CD1c-positive myeloid dendritic cell (primary cell): ENCODE results near the gene CD300LB.
A peak's percentile ranks its signal among the peaks of the same experiment; 100 is the strongest.
"Not testable (repeated sequence)": the region's sequence is repeated elsewhere in the genome, so short reads cannot be mapped to it uniquely, and the experiment has no call there.

Experiments
- DNase-seq: peaks from one replicate; pipeline ENCODE4 v3.0.0-alpha.2; 2016; ENCODE audit errors: extremely low spot score

The CD300LB gene

DNA sequence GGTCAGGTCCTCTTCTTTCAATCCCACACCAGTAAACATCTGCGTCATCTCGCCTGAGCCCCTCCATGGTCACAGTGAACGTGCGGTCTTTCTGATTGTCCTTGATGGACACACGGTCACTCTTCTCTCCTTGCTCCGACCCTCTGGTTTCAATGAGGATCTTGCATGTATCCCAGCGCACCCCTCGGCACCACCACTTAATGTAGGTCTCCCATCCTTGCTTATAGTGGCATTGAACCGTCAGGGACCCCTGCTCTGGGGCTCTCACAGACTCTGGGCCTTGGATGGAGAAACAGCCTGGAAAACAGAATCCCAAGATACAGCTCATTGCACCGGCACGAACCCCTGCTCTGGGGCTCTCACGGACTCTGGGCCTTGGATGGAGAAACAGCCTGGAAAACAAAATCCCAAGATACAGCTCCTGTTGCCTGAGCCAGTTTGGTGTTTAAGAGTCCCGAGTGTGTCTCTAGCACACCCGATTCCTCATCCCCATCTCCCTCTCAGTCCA is 5.4 kb downstream of the CD300LB start:
- no peak for DNase-seq

GRCh38 chr17:74525465-74525725 is 5.9 kb downstream of the CD300LB start:
- no peak for DNase-seq

- DNase-seq = peak; percentile 50
Measured at GRCh38 chr17:74524653-74525464, 6.4 kb downstream of the CD300LB start.

DNA sequence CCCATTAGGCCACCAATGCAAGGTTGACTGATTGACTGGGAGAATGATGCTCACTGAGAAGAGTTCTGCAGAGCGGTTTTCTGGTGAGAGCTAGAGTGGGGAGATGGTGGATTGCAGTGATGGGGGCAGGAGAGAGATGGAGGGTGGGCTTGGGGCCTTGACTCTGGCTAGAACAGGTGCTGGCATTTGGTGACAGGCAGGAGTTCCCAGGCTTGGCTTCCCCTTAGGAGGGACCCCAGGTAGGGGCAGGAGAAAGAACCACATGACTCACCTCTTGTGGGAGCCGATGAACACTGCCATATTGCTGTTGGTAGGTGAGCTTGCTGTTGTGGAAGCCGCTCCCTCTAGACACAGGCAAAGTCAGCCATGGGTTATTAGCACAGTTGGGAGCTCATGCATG is 8.0 kb downstream of the CD300LB start:
- no peak for DNase-seq

GRCh38 chr17:74522381-74523105 is 8.7 kb downstream of the CD300LB start:
- DNase-seq = no peak

DNA sequence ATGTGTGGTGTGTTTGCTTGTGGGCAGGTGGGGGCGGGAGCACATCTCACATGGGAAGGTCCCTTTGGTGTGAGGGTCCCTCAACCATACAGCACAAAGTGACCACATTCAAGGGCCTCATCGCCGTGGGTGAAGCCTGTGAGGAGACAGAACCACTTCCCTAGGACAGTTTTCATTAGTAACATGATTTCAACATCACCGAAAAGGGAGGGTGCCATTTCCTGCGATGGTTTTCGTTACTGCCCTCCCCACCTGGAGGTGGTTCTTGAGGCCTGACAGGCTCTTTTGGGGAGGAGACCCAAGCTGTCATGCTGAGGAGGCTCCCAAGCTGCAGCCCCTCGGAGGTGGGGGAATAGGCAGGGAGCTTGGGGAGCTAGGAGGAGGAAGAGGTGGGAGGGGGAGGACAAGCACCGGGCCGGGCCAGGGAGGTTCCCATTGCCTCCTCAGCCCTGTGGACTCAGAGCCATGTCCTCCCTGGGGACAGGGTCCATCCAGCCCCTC is 9.5 kb downstream of the CD300LB start:
- DNase-seq = peak; percentile 93

DNA sequence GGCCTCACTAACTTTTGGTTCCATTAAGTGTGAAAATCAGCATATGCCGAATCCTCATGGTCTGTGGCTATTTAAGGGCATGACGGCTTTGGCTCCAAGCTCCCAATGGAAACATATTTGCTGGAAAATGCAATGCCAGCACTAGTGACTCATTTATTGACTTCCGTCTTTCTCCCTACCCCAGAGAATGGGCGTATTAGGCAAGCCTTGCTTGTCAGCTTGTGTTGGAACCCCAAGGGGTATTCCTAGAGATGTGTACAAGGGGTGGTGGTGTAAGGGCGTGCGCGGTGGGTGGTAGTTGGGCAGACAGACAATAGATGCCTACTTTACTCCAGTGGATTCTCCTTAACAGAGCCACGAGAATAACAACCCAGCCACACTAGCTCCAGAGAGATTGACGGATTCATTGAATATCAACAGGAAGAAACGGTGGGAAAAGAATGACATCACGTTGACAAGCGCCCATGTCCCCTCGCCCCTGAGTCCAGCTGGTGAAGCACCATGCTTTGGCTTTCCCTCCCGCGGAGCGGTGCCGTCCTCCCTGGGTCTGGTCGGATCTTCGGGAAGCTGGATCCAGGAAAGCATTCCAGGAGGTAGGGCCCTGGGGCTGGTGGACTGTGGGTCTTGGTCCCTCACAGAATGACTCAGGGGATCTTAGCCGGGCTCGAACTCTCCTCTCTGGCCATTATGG is 10.3 kb downstream of the CD300LB start:
- DNase-seq = peak; percentile 96

DNA sequence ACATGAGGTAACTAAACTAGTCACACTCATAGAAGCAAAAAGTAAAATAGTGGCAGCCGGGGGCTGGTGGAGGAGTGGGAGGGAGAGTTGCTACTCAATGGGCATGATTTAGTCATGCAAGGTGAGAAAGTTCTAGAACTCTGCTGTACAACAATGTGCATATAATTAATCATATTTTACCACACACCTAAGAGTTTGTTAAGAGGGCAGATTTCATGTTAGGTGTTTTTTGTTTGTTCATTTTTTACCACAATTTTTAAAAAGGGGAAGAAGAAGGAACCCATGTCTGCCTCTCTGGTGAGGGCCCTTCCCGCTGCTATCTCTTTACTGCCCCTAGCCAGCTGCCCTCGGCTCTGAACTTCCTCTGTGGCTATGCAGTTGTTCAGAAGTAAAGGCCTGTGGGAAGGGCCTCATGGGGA is 11.2 kb downstream of the CD300LB start:
- DNase-seq = peak; percentile 90

- DNase-seq = not testable (repeated sequence)
Measured at GRCh38 chr17:74518413-74518981, 12.8 kb downstream of the CD300LB start.

GRCh38 chr17:74516561-74517328 is 14.5 kb downstream of the CD300LB start:
- DNase-seq = peak; percentile 70

DNA sequence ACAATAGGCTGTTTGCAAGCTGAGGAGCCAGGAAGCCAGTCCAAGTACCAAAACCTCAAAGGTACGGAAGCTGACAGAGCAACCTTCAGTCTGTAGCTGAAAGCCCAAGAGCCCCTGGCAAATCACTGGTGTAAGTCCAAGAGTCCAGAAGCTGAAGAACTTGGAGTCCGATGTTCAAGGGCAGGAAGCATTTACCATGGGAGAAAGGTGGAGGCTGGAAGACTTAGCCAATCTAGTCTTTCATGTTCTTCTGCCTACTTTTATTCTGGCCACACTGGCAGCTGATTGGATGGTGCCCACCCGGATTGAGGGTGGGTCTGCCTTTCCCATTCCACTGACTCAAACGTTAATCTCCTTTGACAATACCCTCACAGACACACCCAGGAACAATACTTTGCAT is 15.3 kb downstream of the CD300LB start:
- DNase-seq = no peak

- DNase-seq = peak; percentile 77
Measured at GRCh38 chr17:74514632-74515334, 16.5 kb downstream of the CD300LB start.

- peak; percentile 91 for DNase-seq
Measured at GRCh38 chr17:74513987-74514631, 17.2 kb downstream of the CD300LB start.

- DNase-seq = peak; percentile 96
Measured at GRCh38 chr17:74512624-74513091, 18.6 kb downstream of the CD300LB start.

GRCh38 chr17:74512036-74512435 is 19.2 kb downstream of the CD300LB start:
- peak; percentile 81 for DNase-seq

GRCh38 chr17:74508156-74508555 is 23.1 kb downstream of the CD300LB start:
- DNase-seq = no peak

DNA sequence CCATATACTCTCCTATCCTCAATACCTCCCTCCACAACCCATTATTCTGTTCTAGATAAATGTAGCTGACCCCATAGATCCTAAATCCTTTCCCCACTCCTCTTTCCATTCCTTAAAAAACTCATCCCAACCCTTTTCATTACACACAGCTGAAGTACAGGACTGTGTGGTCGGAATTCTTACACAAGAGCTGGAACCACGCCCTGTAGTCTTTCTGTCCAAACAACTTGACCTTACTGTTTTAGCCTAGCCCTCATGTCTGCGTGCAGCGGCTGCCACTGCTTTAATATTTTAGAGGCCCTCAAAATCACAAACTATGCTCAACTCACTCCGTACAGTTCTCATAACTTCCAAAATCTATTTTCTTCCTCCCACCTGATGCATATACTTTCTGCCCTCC is 27.3 kb downstream of the CD300LB start:
- DNase-seq = peak; percentile 17

DNA sequence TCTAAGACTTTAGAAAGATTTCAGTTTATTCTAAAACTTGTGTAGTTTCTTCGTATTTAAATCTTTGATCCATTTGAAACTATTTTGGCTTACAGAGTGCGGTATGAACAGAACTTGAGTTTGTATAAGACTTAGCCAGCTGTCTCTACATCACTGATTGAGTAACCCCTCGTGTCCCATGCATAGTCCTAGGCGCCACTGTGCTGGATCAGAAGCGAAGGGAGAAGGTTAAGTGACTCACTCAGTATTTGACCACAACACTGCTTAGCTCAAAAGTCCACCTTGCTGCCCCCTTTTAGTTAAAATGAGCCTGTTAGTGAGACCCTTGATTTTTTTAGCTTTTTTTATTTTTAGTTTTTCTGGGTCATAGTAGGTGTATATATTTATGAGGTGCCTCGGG is 28.4 kb downstream of the CD300LB start:
- peak; percentile 39 for DNase-seq

GRCh38 chr17:74499992-74500391 is 31.3 kb downstream of the CD300LB start:
- no peak for DNase-seq

DNA sequence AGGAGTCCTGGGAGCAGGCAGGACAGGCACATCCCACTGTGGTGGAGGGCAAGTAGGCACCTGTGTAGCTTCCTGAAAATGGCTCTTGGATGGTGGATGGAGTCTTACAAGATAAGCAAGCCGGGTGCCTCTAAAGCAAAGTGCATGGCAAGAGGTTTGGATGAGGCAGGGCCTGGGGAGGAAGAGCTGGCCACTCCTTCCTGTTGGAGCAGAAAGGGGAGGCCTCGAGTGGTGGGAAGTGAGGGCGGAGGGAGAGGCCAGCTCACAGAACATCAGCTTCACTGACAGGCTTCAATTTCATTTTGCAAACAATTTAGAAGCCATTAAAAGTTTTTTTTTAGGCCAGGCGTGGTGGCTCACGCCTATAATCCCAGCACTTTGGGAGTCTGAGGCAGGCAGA is 33.8 kb downstream of the CD300LB start:
- DNase-seq = peak; percentile 46
